H1 (cell line): ENCODE results near the gene AP3M1. TPM values are rescaled to one million over a fixed set of nuclear protein-coding genes. Genes with fewer than 3 reads are reported as not detected.
A peak's percentile ranks its signal among the peaks of the same experiment; 100 is the strongest.

ENCODE experiments used
- BRCA1 ChIP-seq: IDR thresholded peaks from 2 replicates; pipeline ENCODE4 v1.6.1; 2012; ENCODE audit warnings: low read depth, low read length, improper control_type of control experiment
- CBX5 ChIP-seq: fragments of 300-800, 300-1000 bp; sonication (generic); IDR thresholded peaks from 2 replicates; pipeline ENCODE4 v1.7.1; 2016; ENCODE audit warnings: antibody characterized with exemption, low read length, low read depth
- CBX8 ChIP-seq: fragments of 300-800, 300-1000 bp; sonication (generic); IDR thresholded peaks from 2 replicates; pipeline ENCODE4 v1.7.1; 2016; ENCODE audit warnings: low read depth, low read length, borderline replicate concordance
- CHD1 ChIP-seq: IDR thresholded peaks from 2 replicates; pipeline ENCODE4 v1.6.1; 2012; ENCODE audit warnings: low read depth, low read length, improper control_type of control experiment
- GABPA ChIP-seq: IDR thresholded peaks from 2 replicates; pipeline ENCODE4 v1.6.1; 2011; ENCODE audit warnings: mild to moderate bottlenecking, low read length, moderate library complexity, borderline replicate concordance; ENCODE audit not compliant: insufficient read depth
- KDM4A ChIP-seq: IDR thresholded peaks from one replicate; pipeline ENCODE4 v1.7.1; 2012; ENCODE audit warnings: low read depth, mild to moderate bottlenecking, moderate library complexity, low read length, inconsistent platforms; ENCODE audit not compliant: severe bottlenecking
- NANOG ChIP-seq: IDR thresholded peaks from 2 replicates; pipeline ENCODE4 v1.6.1; 2011; ENCODE audit warnings: low read length, low read depth, mild to moderate bottlenecking, inconsistent platforms; ENCODE audit not compliant: insufficient read depth, poor library complexity, severe bottlenecking
- NRF1 ChIP-seq: IDR thresholded peaks from 2 replicates; pipeline ENCODE4 v1.6.1; 2011; ENCODE audit warnings: mild to moderate bottlenecking, low read depth, low read length, improper control_type of control experiment
- POU5F1 ChIP-seq: IDR thresholded peaks from 2 replicates; pipeline ENCODE4 v1.6.1; 2011; ENCODE audit warnings: low read depth, mild to moderate bottlenecking, low read length, moderate library complexity
- RAD21 ChIP-seq, 2 experiments: IDR thresholded peaks in 1 of 2; conservative IDR thresholded peaks in 1 of 2; 2 replicates each; pipeline ENCODE4 v1.6.1; 2011; ENCODE audit warnings: low read depth in 2 of 2, low read length in 2 of 2, improper control_type of control experiment in 1 of 2, inconsistent platforms in 1 of 2, mild to moderate bottlenecking in 1 of 2, moderate library complexity in 1 of 2
- RNF2 ChIP-seq: fragments of 200-900, 300-1000 bp; sonication (generic); IDR thresholded peaks from 2 replicates; pipeline ENCODE4 v1.7.1; 2016; ENCODE audit warnings: borderline replicate concordance, low read depth, mild to moderate bottlenecking, antibody characterized with exemption, low read length; ENCODE audit not compliant: poor library complexity, severe bottlenecking; ENCODE audit errors: missing control alignments
- SIRT6 ChIP-seq: IDR thresholded peaks from one replicate; pipeline ENCODE4 v1.7.1; 2012; ENCODE audit warnings: low read length, inconsistent platforms
- SIX5 ChIP-seq: IDR thresholded peaks from 2 replicates; pipeline ENCODE4 v1.6.1; 2011; ENCODE audit warnings: mild to moderate bottlenecking, low read depth, low read length
- SP1 ChIP-seq: IDR thresholded peaks from 2 replicates; pipeline ENCODE4 v1.6.1; 2011; ENCODE audit warnings: low read depth, low read length
- SUZ12 ChIP-seq: fragments of 200-600 bp; sonication (generic); IDR thresholded peaks from 2 replicates; pipeline ENCODE4 v1.6.1; 2012; ENCODE audit warnings: mild to moderate bottlenecking, inconsistent platforms, low read length, moderate library complexity, mixed read lengths
- YY1 ChIP-seq: IDR thresholded peaks from 2 replicates; pipeline ENCODE4 v1.6.1; 2011; ENCODE audit warnings: low read depth, mild to moderate bottlenecking, low read length
- polyA plus RNA-seq, 7 experiments: library from polyadenylated mRNA; depleted of rRNA in 3 of 7; stranded (reverse) in 5 of 7; unstranded in 2 of 7; fragments of >200 nt in 5 of 7; fragments of 200-250 nt in 2 of 7; gene quantifications; 1 replicate in 5 of 7; 2 replicates in 1 of 7; 4 replicates in 1 of 7; pipeline versions ENCODE4 v1.2.1 to v1.2.3, GENCODE V29; 2011 to 2013; ENCODE audit warnings: missing spikeins in 2 of 7, mixed read lengths in 2 of 7
- total RNA-seq: library from RNA; stranded (reverse); fragmentation: NEBNext Ultra II Directional; extraction: Animal tissue kit (Norgen Biotek cat#: 25700); gene quantifications from 2 replicates; pipeline ENCODE4 v1.2.1, GENCODE V29; 2021

AP3M1 gene
- total and polyA plus RNA-seq, 2 of the 8 experiments (the other 6 are each of a cell fraction or from before 2014, with no cell fraction given): 23.9 to 38.9 TPM

GRCh38 chr10:74150204-74150989, at the start of gene AP3M1 (continued):
- TF ChIP-seq NANOG: no peak
- TF ChIP-seq RNF2: no peak
- peak; percentile 62 for TF ChIP-seq KDM4A
- TF ChIP-seq CBX5: no peak
- TF ChIP-seq SIRT6: no peak
- TF ChIP-seq RAD21 (IDR thresholded peaks at IDR 0.05 in 1 of 2, conservative IDR thresholded peaks at IDR 0.05 in 1 of 2; ENCODE audit: low read depth in 2 of 2, low read length in 2 of 2): no peak
- no peak for TF ChIP-seq SUZ12
- peak; percentile 87 for TF ChIP-seq SP1
- no peak for TF ChIP-seq BRCA1
- TF ChIP-seq CBX8: no peak
- TF ChIP-seq CHD1: no peak
- TF ChIP-seq YY1: no peak
- TF ChIP-seq SIX5: no peak
- TF ChIP-seq POU5F1: no peak
- TF ChIP-seq NRF1: no peak
- no peak for TF ChIP-seq GABPA
